ENCODE measurements around the gene ABCB6. TPM values are rescaled to one million over a fixed set of nuclear protein-coding genes. Genes with fewer than 3 reads are reported as not detected.
"Not testable (repeated sequence)": the region's sequence is repeated elsewhere in the genome, so short reads cannot be mapped to it uniquely, and the experiment has no call there.

ABCB6 gene
- 50.4 and 74.8 TPM in 2 replicates for total RNA-seq (2014; rRNA removed; shearing (Covaris generic))

- H3K27me3 ChIP-seq (ENCODE audit: control insufficient read depth, insufficient read depth, low read length): no peaks in the 10 kb centered on the region
- peak; percentile 98 for DNase-seq
- peak within 1 kb of the TSS; percentile 74 for H3K4me3 ChIP-seq (ENCODE audit: insufficient read depth, low read depth, low read length)
- peaks cover 18% of the 10 kb centered on the region for H3K36me3 ChIP-seq (replicated peaks; ENCODE audit: control insufficient read depth, insufficient read depth, low read length)
Observed at GRCh38 chr2:219218732-219219701, at the start of gene ABCB6. ABCB6 (minus strand) TSS chr2:219218958; CDS start chr2:219218673, 285 bp downstream.

- no peak overlapping the region for H3K4me3 ChIP-seq (ENCODE audit: insufficient read depth, low read depth, low read length)
- no peak for DNase-seq
- H3K36me3 ChIP-seq (replicated peaks; ENCODE audit: control insufficient read depth, insufficient read depth, low read length): no peaks in the 10 kb centered on the region
- peaks cover 2% of the 10 kb centered on the region; the same call in 1 of the 2 replicates for H3K27me3 ChIP-seq (ENCODE audit: control insufficient read depth, insufficient read depth, low read length)
Observed at GRCh38 chr2:219268294-219268693, 49.5 kb upstream of the ABCB6 start.

- Histone ChIP-seq H3K27me3 (ENCODE audit: control insufficient read depth, insufficient read depth, low read length) (peaks cover 2% of the 10 kb centered on the region; the same call in 1 of the 2 replicates), H3K4me3 (ENCODE audit: insufficient read depth, low read depth, low read length) (no peak overlapping the region), H3K36me3 (replicated peaks; ENCODE audit: control insufficient read depth, insufficient read depth, low read length) (no peaks in the 10 kb centered on the region)
- peak; percentile 4 for DNase-seq
Observed at GRCh38 chr2:219266886-219267285, 48.1 kb upstream of the ABCB6 start.

GRCh38 chr2:219266232-219266631, 47.5 kb upstream of the ABCB6 start:
- DNase-seq: no peak
- Histone ChIP-seq H3K4me3 (ENCODE audit: insufficient read depth, low read depth, low read length) (no peak overlapping the region), H3K27me3 (ENCODE audit: control insufficient read depth, insufficient read depth, low read length) (peaks cover 4% of the 10 kb centered on the region; the same call in 1 of the 2 replicates), H3K36me3 (replicated peaks; ENCODE audit: control insufficient read depth, insufficient read depth, low read length) (no peaks in the 10 kb centered on the region)

- Histone ChIP-seq H3K4me3 (ENCODE audit: insufficient read depth, low read depth, low read length) (no peak overlapping the region), H3K36me3 (replicated peaks; ENCODE audit: control insufficient read depth, insufficient read depth, low read length) (no peaks in the 10 kb centered on the region), H3K27me3 (ENCODE audit: control insufficient read depth, insufficient read depth, low read length) (peaks cover 10% of the 10 kb centered on the region)
- no peak for DNase-seq
Observed at GRCh38 chr2:219261024-219261855, 42.5 kb upstream of the ABCB6 start.

GRCh38 chr2:219258942-219259341, 40.2 kb upstream of the ABCB6 start:
- not testable (repeated sequence) for DNase-seq; H3K4me3 ChIP-seq (ENCODE audit: insufficient read depth, low read depth, low read length); H3K36me3 ChIP-seq (replicated peaks; ENCODE audit: control insufficient read depth, insufficient read depth, low read length)
- peaks cover 33% of the 10 kb centered on the region for H3K27me3 ChIP-seq (ENCODE audit: control insufficient read depth, insufficient read depth, low read length)

GRCh38 chr2:219254590-219255201, 35.9 kb upstream of the ABCB6 start:
- H3K36me3 ChIP-seq (replicated peaks; ENCODE audit: control insufficient read depth, insufficient read depth, low read length): peaks cover 1% of the 10 kb centered on the region
- peak overlapping the region; percentile 43; the same call in 1 of the 2 replicates for H3K4me3 ChIP-seq (ENCODE audit: insufficient read depth, low read depth, low read length)
- DNase-seq: peak; percentile 43
- H3K27me3 ChIP-seq (ENCODE audit: control insufficient read depth, insufficient read depth, low read length): peaks cover 47% of the 10 kb centered on the region

GRCh38 chr2:219253753-219254589, 35.2 kb upstream of the ABCB6 start, which contains the start of gene TUBA4A:
TUBA4A (minus strand) TSS chr2:219253918; CDS start chr2:219253858, 60 bp downstream.
- peaks cover 2% of the 10 kb centered on the region for H3K36me3 ChIP-seq (replicated peaks; ENCODE audit: control insufficient read depth, insufficient read depth, low read length)
- peak within 1 kb of the TSS; percentile 43 for H3K4me3 ChIP-seq (ENCODE audit: insufficient read depth, low read depth, low read length)
- DNase-seq: peak; percentile 100
- peaks cover 46% of the 10 kb centered on the region for H3K27me3 ChIP-seq (ENCODE audit: control insufficient read depth, insufficient read depth, low read length)

GRCh38 chr2:219252900-219253752, 34.4 kb upstream of the ABCB6 start, which contains the start of gene TUBA4B:
TUBA4B (plus strand) TSS chr2:219253243; CDS start chr2:219253408, 165 bp downstream.
- Histone ChIP-seq H3K4me3 (ENCODE audit: insufficient read depth, low read depth, low read length) (peak within 1 kb of the TSS; percentile 43), H3K36me3 (replicated peaks; ENCODE audit: control insufficient read depth, insufficient read depth, low read length) (peaks cover 3% of the 10 kb centered on the region), H3K27me3 (ENCODE audit: control insufficient read depth, insufficient read depth, low read length) (peaks cover 46% of the 10 kb centered on the region)
- peak; percentile 89 for DNase-seq

GRCh38 chr2:219252570-219252899, 33.8 kb upstream of the ABCB6 start:
- Histone ChIP-seq H3K36me3 (replicated peaks; ENCODE audit: control insufficient read depth, insufficient read depth, low read length) (peaks cover 5% of the 10 kb centered on the region), H3K4me3 (ENCODE audit: insufficient read depth, low read depth, low read length) (peak overlapping the region; percentile 41), H3K27me3 (ENCODE audit: control insufficient read depth, insufficient read depth, low read length) (peaks cover 46% of the 10 kb centered on the region)
- peak; percentile 56 for DNase-seq

GRCh38 chr2:219252084-219252483, 33.3 kb upstream of the ABCB6 start:
- peaks cover 6% of the 10 kb centered on the region for H3K36me3 ChIP-seq (replicated peaks; ENCODE audit: control insufficient read depth, insufficient read depth, low read length)
- H3K27me3 ChIP-seq (ENCODE audit: control insufficient read depth, insufficient read depth, low read length): peaks cover 46% of the 10 kb centered on the region
- DNase-seq: no peak
- no peak overlapping the region for H3K4me3 ChIP-seq (ENCODE audit: insufficient read depth, low read depth, low read length)

- H3K36me3 ChIP-seq (replicated peaks; ENCODE audit: control insufficient read depth, insufficient read depth, low read length): peaks cover 6% of the 10 kb centered on the region
- H3K27me3 ChIP-seq (ENCODE audit: control insufficient read depth, insufficient read depth, low read length): peaks cover 44% of the 10 kb centered on the region
- DNase-seq: no peak
- no peak overlapping the region for H3K4me3 ChIP-seq (ENCODE audit: insufficient read depth, low read depth, low read length)
Observed at GRCh38 chr2:219251656-219252055, 32.9 kb upstream of the ABCB6 start.

Data from H7 (cell line).